GM21423 (cell line): ENCODE results near the gene ZNF438.

Experiments
- ATAC-seq: cut with Tn5 transposase; IDR thresholded peaks from one replicate; pipeline ENCODE4 v1.9.1; 2021; ENCODE audit warnings: mild to moderate bottlenecking, moderate library complexity; ENCODE audit not compliant: unreplicated experiment

Gene ZNF438

DNA sequence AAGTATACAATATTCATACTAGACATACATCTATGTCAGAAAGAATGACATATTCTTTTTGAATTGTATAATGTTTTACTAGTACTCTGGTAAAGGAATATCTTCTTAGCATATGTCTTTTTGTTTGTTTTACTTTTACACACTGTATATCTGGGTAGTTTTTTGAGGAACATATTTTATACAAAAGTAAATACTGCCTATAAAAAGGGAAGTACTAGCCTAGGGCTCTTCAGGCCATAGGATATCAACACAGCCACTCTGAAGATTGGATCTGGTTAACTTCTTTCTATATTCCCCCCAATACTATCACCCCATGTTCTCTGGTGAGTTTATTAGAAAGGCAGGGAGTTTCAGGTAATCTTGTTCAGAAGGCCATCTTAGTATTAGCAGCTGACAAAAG is 134.6 kb downstream of the ZNF438 start:
- ATAC-seq = no peak

DNA sequence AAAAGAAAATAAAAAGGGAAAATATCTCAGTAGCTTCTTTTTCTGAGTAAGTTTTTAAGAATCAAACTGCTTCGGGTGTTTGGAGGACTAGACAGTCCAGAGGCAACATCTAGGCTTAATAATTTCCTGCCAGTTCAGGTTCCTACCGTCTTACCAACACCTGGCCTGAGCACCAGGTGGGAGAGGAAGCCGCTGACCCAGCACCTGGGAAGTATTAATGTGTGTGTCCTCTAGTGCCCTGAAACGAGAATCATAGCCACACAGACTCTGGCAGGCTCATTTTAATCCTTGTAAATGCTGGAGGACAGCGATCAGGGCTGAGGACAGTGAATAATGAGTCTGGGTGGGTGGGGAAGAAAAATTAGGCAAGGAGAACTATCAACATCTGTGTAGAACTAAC is 137.4 kb downstream of the ZNF438 start:
- no peak for ATAC-seq

DNA sequence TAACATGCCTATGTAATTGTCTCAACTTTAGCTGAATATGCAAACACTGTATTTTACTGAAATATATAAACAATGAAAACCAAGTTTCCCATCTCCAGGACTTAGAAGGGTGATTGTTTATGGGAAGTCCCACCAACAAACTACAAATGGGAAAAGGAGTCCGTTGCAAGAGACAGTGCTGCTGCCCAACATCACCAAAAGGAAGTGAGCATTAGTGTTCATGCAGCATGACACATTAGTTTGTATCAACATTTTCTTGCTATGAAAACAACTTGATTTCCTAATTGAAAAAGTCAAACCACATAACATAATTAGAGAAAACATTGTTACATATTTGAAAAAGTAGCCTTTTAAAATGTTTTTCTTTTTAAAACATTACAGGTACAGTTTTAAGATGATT is 138.5 kb downstream of the ZNF438 start:
- ATAC-seq = no peak

DNA sequence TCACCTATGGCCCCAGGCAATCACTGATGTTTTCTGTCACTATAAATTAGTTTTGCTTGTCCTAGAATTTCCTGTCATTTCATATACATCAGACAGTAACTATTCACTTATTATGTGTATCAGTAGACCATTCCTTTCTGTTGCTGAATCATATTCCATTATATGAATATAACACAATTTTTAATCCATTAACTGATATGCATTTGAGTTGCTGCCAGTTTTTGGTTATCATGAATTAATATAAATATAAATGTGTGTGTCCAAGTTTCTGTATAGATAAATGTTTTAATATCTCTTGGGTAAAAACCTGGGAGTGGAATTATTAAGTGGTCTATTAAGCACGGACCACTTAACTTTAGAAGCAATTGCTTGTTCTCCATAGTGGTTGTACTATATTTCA is 143.8 kb downstream of the ZNF438 start:
- no peak for ATAC-seq

GRCh38 chr10:30885423-30885822 is 146.2 kb downstream of the ZNF438 start:
- no peak for ATAC-seq

DNA sequence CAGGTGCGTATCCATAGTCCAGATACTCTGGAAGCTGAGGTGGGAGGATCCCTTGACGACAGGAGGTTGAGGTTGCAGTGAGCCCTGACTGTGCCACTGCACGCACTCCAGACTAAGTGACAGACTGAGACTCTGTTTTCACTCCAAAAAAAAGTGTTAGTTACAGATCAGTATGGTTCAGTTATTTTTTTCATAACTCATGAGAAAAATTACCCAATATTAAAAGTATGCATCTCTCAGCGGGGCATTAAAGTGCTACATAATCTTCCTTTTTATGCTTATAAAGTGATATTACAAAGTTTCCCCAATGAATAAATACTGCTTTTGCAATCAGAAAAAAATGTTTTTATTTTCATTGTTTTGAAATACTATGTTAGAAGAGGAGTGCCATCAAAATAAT is 147.9 kb downstream of the ZNF438 start:
- ATAC-seq = no peak

DNA sequence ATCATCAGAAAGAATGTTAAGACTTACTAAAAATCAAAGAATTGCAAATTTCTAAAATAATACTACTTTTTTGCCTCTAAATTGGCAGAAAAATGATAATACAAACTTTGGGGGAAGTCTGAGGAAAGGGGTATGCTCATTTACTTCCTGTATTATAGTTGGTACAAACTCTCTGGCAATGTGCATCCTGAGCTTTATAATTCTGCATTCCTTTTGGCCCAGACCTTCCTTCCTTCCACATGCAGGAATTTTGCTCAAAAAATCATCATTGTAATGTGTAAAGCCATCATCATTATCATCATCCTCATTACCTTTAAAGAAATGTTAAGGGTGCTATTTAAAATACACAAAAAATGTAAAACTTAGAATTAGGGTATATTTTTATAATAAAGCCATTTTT is 148.5 kb downstream of the ZNF438 start:
- ATAC-seq = no peak

DNA sequence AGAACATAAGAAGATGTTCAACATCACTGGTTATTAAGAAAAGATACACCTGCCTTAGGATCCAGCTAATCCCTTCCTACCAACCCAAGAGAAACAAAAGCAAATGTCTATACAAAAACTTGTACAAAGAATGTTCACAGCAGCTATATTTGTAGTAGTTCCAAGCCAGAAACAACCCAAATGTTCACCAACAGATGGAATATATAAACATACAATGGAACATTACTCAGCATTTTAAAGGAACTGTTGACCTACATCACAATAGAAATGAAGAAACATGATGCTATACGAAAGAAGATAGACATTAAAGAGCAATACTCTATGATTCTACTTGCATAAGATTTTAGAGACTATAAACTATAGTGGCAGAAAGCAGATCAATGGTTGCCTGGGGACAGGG is 149.4 kb downstream of the ZNF438 start:
- no peak for ATAC-seq

GRCh38 chr10:30878920-30879319 is 152.7 kb downstream of the ZNF438 start:
- no peak for ATAC-seq

DNA sequence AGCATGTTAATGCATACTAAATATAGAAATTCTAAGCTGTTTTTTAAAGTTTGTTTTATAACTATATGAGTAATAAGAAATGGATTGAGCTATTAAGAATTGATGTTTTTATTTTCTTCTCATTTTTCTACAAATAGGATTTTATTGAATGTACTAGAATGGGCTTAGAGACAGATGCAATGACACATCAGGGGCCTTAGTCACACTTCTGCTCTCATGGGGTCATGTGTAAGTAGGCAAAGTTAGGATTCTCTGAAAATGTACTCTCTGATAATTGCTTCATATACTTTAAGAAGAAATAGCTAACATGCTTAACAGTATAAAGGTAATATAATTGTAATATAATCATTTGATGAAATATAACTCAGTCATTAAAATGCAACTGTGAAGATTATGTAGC is 154.6 kb downstream of the ZNF438 start:
- no peak for ATAC-seq

- no peak for ATAC-seq
Measured at GRCh38 chr10:30873411-30873810, 158.3 kb downstream of the ZNF438 start.

DNA sequence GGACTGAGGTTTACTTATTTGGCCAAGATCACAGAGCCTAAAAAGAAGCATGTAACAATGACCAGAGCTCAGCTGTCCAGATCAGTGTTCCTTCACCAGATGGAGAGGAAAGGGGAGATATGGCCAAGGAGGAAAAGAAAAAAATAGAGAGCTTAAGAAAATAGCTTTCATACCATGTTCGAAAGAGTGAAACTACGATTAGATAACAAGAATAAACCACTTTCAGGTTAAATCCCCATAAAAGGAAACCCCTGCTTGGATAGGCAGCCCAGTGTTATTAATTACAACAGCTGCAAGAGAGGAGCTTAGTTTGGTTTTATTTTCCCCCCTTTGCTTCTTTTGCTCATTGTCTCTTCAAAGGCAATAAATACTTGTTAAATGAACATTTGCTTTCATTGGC is 160.8 kb downstream of the ZNF438 start:
- ATAC-seq = no peak

DNA sequence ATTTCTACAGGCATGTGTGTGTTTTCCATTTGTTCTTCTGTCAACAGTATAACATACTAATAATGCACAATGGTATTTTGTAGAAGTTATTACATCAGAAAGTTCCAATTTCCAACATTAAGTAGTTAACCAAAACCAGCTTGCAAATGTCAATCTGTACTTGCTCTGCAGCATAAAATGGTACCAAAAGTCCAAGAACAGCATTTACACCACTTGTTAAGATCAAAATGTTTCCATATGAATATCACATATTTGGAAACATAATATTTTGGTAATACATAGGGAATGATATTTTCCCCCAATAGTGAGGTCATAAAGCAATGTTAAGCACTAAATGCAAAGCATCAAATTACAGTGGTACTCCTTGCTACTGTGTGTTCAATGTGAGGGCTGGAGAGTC is 162.1 kb downstream of the ZNF438 start:
- no peak for ATAC-seq

DNA sequence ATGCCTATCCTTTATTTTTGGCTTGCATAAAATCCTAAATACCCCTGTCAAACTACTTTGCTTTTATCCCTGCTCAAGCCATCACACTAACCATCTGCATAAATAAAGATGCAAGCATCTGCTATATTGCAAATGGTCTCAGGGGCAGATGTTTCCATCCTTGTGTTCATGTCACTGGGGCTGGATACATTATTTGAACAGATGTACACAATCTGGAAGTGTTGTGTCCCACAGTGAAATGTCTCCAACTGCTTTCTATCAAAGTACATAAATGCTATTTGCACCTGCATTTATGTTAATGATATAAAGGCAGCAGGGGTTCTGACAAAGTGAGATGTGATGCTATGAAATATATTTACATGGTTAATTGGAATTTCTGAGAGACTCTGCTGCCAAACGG is 163.1 kb downstream of the ZNF438 start:
- ATAC-seq = no peak

DNA sequence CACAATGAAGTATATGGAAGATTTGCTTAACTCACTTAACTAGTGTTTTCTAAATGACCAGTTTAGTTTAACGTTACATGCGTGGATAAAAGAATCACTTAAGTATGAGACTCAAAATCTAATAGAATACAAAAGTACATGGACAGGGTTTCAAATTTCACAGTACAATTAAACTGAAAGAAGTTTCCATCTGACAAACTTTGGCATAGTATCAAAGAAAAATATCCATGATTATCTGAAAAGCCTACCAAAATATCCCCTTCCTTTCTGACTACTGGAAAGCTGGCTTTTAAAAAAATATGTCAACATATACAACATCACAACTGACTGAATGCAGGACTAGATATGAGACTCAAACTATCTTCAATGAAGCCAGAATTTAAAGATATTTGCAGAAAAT is 164.8 kb downstream of the ZNF438 start:
- ATAC-seq = no peak

GRCh38 chr10:30865141-30865926 is 166.3 kb downstream of the ZNF438 start:
- ATAC-seq = no peak

DNA sequence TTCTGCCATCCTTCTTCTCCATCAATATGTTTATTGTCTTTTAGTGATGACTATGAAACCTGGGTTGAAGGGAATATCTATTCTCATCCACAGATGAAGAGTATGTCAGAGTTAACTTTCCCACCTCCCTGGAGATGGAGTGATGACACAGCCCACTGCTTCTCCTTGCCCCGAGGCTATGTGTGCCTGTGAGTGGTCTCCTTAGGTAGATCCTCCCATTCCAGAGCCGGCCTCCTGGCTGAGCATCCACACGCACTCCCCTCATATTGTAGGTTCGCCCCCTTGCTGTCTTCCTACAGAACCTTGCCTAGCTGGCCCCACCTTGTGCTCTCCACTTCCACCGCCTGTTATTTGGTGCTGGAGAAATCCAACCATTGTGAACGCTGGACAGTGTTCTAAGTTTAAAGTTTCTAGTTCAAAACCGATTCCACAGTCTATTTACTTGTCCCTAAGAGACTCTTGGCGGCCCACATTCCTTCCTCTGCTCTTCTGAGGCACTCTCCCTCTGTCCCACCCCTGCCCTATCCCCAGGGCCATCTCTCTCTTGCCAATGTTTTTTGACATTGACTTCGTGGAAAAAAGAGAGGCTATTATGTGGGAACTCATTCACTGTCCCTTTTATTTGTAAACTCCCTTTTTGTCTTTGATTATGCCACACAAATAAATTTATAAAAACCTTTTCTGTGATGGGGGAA is 168.0 kb downstream of the ZNF438 start:
- ATAC-seq = no peak

DNA sequence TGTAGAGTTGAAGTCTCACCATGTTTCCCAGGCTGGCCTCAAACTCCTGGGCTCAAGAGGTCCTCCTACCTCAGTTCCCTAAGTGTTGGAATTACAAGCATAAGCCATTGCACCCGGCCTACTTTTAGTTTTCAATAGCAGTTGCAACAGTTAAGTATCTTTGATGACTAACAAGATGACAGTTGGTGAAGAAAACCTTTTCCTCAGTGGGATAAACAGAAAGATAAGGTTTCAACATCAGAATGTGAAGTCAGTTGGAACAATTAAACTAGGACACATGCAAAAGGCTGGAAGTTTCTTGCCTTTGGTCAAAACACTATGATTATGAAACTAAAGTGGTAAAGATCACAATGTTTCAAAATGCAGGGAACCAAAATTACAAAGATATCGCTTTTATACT is 169.2 kb downstream of the ZNF438 start:
- ATAC-seq = no peak

- no peak for ATAC-seq
Measured at GRCh38 chr10:30861976-30862375, 169.7 kb downstream of the ZNF438 start.

DNA sequence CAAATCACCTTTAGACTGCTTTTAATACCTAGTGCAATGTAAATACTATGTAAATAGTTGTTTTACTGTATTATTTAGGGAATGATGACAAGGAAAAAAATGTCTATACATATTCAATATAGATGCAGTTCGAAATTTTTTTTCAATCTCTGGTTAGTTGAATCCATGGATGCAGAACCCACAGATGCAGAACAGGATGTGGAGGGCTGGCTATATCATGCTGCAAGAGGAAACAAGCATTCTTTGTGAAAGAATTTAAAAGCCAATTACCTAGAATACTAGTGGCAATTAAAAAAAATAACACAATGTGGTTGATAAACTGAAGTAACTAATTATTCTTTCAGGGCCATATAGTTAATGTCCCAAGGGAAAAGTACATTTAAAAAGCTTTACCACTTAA is 170.4 kb downstream of the ZNF438 start:
- no peak for ATAC-seq

DNA sequence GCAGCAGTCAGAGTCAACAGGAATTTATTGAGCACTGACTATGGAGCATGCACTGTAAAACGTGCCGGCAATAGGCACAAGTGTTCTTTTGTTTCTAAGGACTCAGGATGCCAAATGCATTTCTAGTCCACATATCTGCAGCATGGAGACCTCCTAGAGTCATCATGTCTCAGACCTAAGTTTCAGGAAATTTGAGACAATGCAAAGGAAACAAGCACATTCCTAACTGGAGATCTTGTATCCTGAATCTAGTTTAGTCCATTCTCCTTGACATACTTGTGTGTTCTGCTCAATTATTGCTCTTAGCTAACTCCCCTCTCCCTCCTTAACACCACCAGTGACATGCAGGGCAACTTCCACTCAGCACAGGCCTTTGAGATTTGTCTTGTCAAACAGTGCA is 173.2 kb downstream of the ZNF438 start:
- ATAC-seq = no peak

GRCh38 chr10:30857803-30858202 is 173.9 kb downstream of the ZNF438 start:
- ATAC-seq = no peak

- ATAC-seq = no peak
Measured at GRCh38 chr10:30855131-30855530, 176.5 kb downstream of the ZNF438 start.
